GM21576 (cell line): Measurements from ENCODE around the gene SNAPC2.
"Not testable (repeated sequence)": the region's sequence is repeated elsewhere in the genome, so short reads cannot be mapped to it uniquely, and the experiment has no call there.

ENCODE experiments used
- ATAC-seq: cut with Tn5 transposase; IDR thresholded peaks from one replicate; pipeline ENCODE4 v1.9.1; 2021; ENCODE audit warnings: mild to moderate bottlenecking, moderate library complexity; ENCODE audit not compliant: unreplicated experiment

SNAPC2 gene

DNA sequence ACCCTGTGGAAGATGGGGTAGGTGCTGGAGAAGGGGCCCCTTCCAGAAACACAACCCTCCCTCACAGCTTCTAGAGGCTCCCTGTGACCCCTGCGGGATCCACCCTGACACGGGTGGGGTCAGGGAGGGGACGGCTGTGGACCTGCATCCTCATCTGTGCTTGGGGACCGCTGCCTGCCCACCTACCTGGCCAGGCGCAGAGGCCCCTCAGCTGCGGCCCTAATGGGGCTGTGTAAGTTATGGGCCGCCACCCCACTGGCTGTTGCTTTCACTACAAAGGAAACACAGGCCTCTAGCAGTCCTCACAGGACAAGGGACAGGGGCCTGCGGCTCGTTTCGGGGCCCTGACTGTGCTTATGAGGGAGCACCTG, 12.8 kb downstream of the SNAPC2 start:
- no peak for ATAC-seq

DNA sequence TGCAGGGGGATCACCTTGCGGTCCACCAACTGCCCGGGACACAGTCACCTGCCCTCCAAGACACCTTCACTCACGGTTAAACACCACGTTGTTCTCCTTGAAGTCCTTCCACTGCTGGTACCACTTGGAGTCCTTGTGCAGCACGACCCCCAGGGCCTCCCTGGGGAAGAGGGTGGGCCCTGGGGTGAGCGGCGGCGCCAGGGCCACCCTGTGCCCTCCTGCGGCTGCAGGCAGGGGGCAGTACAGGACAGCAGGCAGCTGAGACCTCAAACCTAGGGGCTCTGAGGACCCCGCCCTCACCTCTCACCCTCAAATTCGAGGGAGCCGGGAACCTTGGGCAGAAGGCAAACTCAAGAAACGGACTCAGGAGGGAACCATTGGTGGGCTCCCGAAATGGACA, 13.3 kb downstream of the SNAPC2 start:
- ATAC-seq, result no peak

- no peak for ATAC-seq
Observed at GRCh38 chr19:7933828-7934725, 13.9 kb downstream of the SNAPC2 start.

DNA sequence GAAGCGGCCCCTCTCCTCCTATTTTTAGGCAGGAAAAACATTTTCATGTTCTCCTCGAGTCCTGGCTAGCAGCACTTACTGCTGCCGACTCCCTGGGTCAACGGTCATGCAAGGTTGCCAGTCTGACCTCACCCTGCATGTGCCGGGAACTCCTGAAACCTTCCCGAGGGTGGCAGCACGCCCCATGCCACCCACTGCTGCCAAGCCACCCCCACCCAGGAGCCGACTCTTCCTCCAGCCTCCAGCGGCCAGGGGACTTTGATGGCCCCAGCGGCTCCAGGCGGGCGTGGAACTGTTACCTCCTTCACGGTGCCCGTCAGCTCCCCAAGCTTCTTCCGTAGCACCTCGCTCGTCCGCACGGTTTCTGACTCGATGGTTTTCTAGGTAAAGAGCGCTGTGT, 14.6 kb downstream of the SNAPC2 start:
- ATAC-seq, result no peak

DNA sequence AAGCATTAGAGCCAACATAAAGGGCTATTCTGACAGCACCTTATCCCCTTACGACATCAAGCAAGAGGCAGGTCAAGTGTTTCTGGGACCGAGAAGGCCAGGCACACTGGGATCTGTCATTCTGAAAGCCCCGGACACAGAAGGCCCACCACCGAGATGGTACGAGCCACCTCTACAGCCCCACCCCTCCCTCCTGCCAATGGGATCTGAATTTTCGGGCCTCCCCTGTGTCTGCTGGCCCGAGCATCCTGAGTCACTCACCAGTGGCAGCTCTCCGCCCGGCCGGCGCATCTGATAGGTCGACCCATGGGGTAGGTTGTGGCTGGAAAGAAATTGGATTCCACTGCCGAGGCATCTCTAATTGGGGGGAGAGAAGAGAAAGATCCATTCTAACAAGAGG, 20.7 kb downstream of the SNAPC2 start:
- ATAC-seq, result no peak

DNA sequence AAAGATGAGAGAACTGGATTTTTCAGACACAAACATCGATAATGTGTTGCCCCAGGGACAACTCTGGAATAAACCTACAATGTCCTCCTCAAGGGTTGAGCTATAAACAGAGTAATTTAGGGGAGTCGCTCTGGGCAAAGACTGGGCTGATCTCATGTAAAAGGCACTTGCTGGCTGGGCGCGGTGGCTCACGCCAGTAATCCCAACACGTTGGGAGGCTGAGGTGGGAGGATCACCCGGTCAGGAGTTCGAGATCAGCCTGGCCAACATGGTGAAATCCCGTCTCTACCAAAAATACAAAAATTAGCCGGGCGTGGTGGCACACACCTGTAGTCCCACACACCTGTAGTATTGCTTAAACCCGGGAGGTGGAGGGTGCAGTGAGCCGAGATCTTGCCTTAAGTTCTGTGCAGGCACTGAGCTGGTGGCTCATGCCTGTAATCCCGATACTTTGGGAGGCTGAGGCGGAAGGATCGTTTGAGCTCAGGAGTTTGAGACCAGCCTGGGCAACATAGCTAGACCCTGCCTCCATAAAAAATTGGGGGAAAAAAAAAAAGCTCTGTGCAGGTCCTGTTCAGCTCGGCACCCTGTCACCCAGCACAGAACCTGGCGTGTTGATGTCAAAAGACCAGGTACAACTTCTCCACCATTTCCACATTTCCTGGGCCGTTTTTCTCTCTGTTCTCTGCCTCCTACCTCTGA, 21.9 kb downstream of the SNAPC2 start:
- ATAC-seq, result no peak

GRCh38 chr19:7942981-7943443, 22.9 kb downstream of the SNAPC2 start:
- ATAC-seq, result no peak

- peak; percentile 87 for ATAC-seq
Observed at GRCh38 chr19:7943444-7944176, 23.5 kb downstream of the SNAPC2 start, which contains the start of gene TIMM44. TIMM44 (minus strand) TSS chr19:7943666; CDS start chr19:7943651, 15 bp downstream.

- ATAC-seq, result peak; percentile 27
Observed at GRCh38 chr19:7944177-7944761, 24.1 kb downstream of the SNAPC2 start.

GRCh38 chr19:7947939-7948338, 27.8 kb downstream of the SNAPC2 start:
- no peak for ATAC-seq

DNA sequence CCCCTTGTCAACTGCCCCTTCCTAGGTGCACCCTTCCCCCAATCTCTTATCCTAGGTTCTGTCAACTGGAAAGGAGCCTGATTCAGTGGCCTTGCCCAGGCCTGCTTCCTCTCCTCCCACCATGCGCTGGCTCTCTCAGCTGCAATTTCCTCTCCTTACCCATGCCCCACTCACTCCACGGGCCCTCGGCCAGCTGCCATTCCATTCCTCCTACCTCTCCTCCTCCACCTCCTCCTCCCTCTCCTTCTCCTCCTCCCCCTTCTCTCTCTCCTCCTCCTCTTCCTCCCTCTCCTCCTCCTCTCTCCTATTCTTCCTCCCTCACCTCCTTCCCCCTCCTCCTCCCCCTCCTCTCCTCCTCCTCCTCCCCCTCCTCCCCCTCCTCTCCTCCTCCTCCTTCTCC, 32.9 kb downstream of the SNAPC2 start:
- no peak for ATAC-seq

GRCh38 chr19:7953576-7953975, 33.4 kb downstream of the SNAPC2 start:
- no peak for ATAC-seq

GRCh38 chr19:7955696-7956095, 35.6 kb downstream of the SNAPC2 start:
- no peak for ATAC-seq

DNA sequence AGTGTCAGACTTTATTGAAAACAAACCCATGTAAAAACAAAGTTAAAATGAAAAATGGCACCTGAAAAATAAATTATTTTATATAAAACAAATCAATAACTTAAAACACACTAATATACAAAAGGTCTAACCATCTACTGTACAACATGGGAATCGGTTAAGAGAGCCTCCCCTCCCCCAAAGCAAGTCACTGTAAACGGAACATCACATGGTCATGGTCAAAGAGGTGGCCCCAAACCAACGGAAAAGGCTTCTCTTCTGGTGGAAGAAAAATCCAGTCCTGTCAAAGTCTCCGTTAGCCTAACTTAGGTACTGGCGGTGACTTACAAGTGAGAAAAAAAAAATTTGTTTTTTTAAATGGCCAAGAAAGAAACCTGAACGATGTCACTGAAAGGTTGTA, 39.1 kb downstream of the SNAPC2 start:
- no peak for ATAC-seq

DNA sequence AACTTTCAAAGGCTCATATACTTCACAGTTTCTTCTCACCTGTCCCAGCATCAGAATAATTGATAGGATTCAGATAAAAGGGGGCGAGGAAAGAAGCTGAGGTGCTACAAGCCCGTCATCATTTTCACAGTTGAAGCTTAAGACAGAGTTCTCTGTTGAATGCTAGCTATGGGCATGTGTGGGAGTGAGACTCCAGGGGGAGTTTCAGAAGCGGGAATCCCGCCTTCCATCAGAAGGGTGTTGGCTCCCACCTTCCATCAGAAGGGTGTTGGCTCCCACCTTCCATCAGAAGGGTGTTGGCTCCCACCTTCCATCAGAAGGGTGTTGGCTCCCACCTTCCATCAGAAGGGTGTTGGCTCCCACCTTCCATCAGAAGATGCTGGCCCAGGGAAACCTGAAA, 40.9 kb downstream of the SNAPC2 start:
- ATAC-seq, result not testable (repeated sequence)

- ATAC-seq, result no peak
Observed at GRCh38 chr19:7961920-7962626, 41.9 kb downstream of the SNAPC2 start.

GRCh38 chr19:7962644-7963268, 42.6 kb downstream of the SNAPC2 start:
- ATAC-seq, result no peak

GRCh38 chr19:7963566-7963965, 43.4 kb downstream of the SNAPC2 start:
- no peak for ATAC-seq

DNA sequence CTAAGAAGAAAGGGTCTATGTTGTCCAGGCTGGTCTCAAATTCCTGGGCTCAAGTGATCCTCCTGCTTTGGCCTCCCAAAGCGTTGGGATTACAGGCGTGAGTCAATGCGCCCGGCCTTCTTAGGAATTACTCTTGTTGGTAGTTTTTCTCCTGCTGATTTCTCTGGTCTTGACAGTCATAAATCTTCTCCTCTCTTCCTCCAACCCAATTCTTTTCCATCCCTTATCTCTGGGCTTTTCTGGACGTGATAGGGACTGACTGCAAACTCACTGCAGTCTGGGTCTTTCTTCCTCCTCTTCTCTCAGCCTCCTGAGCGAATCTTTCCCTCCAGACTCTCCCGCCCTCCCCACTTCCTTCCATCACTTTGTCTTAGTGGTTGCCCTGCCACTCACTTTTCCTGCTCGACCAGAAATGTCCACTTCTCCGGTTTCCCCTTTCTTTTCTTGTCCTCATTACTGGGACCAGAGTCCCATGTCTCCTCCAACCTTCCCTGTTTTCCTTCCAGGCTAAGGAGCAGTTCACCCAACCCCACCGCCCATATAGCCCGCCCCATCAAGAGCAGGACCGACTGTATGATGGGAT, 45.2 kb downstream of the SNAPC2 start:
- no peak for ATAC-seq
